Activated T-helper 17 cell treated with anti-CD3 and anti-CD28 coated beads, Interleukin-2, amount 50 U/mL, for 72 hours (primary cell): ENCODE results near the gene GFOD2. TPM values are rescaled to one million over a fixed set of nuclear protein-coding genes. Genes with fewer than 3 reads are reported as not detected.
"Not testable (repeated sequence)": the region's sequence is repeated elsewhere in the genome, so short reads cannot be mapped to it uniquely, and the experiment has no call there.

Experiments used
- ATAC-seq: fragments of 150-1000 bp; cut with Tn5 transposase; replicated peaks from 2 replicates; pipeline ENCODE4 v1.10.0; 2021; ENCODE audit warnings: mild to moderate bottlenecking, moderate library complexity
- H3K27ac Mint-ChIP-seq: one replicate; pipeline ENCODE4 v1.8.0; 2022; ENCODE audit warnings: mixed read lengths
- H3K27me3 Mint-ChIP-seq: one replicate; pipeline ENCODE4 v1.8.0; 2022; ENCODE audit warnings: mixed read lengths
- H3K36me3 Mint-ChIP-seq: one replicate; pipeline ENCODE4 v1.8.0; 2022; ENCODE audit warnings: low read depth, mild to moderate bottlenecking, mixed read lengths
- H3K4me1 Mint-ChIP-seq: one replicate; pipeline ENCODE4 v1.8.0; 2022; ENCODE audit warnings: mixed read lengths
- H3K4me3 Mint-ChIP-seq: one replicate; pipeline ENCODE4 v1.8.0; 2022; ENCODE audit warnings: mild to moderate bottlenecking, mixed read lengths
- H3K9me3 Mint-ChIP-seq: one replicate; pipeline ENCODE4 v1.8.0; 2022; ENCODE audit warnings: mixed read lengths
- total RNA-seq, 2 donors: library from RNA; stranded (reverse); gene quantifications; one replicate each; pipeline ENCODE4 v1.2.3, GENCODE V29; 2022

The GFOD2 gene
- total RNA-seq, 2 donors from 2014 or later = 13.8 to 20.9 TPM

DNA sequence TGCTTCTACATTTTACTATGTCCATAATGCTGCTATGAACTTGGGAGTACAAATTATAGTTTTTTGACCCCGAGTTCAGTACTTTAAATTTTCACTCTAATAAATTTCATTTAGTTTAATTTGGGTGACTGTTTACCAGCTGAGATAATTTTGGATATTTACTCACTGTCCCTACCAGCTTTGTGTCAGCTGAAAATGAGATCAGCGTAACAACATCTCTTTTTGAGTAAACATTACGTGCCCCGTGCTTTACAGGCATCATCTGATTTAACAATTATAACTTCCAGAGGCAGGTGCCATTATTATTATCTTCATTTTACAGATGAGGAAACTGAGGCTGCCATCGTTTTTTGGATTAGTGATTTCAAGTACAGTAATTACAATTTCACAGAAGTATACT is 15.0 kb downstream of the GFOD2 start:
- peak overlapping the region; percentile 70 for H3K4me3 Mint-ChIP-seq
- no peaks in the 10 kb centered on the region for H3K27me3 Mint-ChIP-seq
- ATAC-seq = no peak
- no peaks in the 10 kb centered on the region for H3K9me3 Mint-ChIP-seq
- peaks cover 14% of the 10 kb centered on the region for H3K4me1 Mint-ChIP-seq
- H3K36me3 Mint-ChIP-seq = no peaks in the 10 kb centered on the region
- H3K27ac Mint-ChIP-seq = peak overlapping the region; percentile 58

DNA sequence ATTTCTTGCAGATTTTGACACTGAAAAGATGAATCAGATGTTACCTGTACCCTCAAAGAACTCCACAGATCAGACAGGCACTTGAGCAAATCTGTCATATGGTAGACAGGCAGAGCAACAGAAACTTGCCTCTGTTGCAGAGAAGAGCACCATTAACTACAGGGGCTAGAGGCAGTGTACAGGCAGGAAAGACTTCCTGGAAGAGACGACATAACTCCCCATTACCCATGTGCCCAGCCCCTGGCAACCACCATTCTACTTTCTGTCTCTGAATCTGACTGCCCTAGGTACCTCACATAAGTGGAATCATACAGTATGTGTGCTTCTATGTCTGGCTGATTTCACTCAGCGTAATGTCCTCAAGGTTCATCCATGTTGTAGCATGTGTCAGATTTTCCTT is 15.5 kb downstream of the GFOD2 start:
- H3K4me1 Mint-ChIP-seq = peaks cover 14% of the 10 kb centered on the region
- H3K27ac Mint-ChIP-seq = peak overlapping the region; percentile 58
- H3K9me3 Mint-ChIP-seq = no peaks in the 10 kb centered on the region
- ATAC-seq = peak; percentile 90
- H3K4me3 Mint-ChIP-seq = peak overlapping the region; percentile 70
- no peaks in the 10 kb centered on the region for H3K27me3 Mint-ChIP-seq
- peaks cover 4% of the 10 kb centered on the region for H3K36me3 Mint-ChIP-seq

DNA sequence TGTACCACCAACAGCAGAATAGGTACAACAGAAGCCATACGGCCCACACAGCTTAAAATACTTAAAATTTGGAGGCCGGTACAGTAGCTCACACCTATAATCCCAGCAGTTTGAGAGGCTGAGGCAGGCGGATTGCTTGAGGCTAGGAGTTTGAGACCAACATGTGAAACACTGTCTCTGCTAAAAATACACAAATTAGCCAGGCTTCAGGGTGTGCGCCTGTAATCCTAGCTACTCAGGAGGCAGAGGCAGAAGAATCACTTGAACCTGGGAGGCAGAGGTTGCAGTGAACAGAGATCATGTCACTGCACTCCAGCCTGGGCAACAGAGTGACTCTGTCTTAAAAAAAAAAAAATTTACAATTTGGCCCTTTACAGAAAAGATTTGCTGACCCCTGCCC is 17.0 kb downstream of the GFOD2 start:
- Mint-ChIP-seq H3K36me3 (peaks cover 12% of the 10 kb centered on the region), H3K27ac (no peak overlapping the region), H3K27me3 (no peaks in the 10 kb centered on the region), H3K4me3 (no peak overlapping the region), H3K9me3 (no peaks in the 10 kb centered on the region), H3K4me1 (peaks cover 14% of the 10 kb centered on the region)
- no peak for ATAC-seq

GRCh38 chr16:67701420-67701819 is 17.7 kb downstream of the GFOD2 start:
- Mint-ChIP-seq H3K36me3 (peaks cover 12% of the 10 kb centered on the region), H3K27ac (no peak overlapping the region), H3K9me3 (no peaks in the 10 kb centered on the region), H3K4me1 (peaks cover 14% of the 10 kb centered on the region), H3K27me3 (no peaks in the 10 kb centered on the region), H3K4me3 (no peak overlapping the region)
- ATAC-seq = no peak

GRCh38 chr16:67699265-67699664 is 19.9 kb downstream of the GFOD2 start:
- Mint-ChIP-seq H3K27me3 (no peaks in the 10 kb centered on the region), H3K27ac (no peak overlapping the region), H3K36me3 (peaks cover 12% of the 10 kb centered on the region), H3K4me3 (no peak overlapping the region), H3K9me3 (no peaks in the 10 kb centered on the region), H3K4me1 (peaks cover 8% of the 10 kb centered on the region)
- no peak for ATAC-seq

DNA sequence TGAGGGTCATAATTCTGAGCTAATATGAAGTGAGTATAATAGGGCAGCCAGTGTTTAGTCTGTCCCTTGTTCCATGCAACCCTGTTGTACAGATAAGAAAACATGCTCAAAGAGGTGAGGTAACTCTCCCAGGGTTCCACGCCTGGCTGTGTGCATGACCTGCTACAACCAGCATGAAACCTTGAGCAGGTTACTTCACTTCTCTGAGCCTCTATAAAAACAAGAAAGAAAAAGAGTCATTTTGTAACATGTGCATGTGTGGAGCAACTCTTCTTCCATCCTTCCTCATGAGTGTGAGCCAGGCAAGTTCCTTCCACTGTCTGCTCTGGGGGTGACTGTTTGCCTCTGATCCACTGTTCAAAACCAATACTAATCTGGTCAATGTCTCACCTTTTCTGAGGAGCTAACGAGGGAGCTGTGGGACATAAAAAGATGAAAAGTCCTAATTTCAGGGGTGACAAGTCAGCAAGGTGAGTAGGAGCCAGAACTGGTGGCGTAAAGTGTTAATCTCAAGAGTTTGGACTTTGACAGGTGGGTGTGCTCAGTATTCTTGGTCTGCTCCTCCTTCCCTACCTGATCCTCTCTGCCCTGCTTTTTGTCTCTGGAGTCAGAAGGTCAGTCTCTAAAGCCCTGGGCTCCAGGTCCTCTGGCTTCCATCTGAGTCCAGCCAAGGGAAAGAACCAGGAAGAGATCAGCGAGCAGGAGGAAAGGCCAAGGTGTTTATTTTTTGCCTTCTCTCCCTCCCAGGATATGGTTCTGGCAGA is 21.5 kb downstream of the GFOD2 start:
- Mint-ChIP-seq H3K36me3 (peaks cover 12% of the 10 kb centered on the region), H3K4me3 (no peak overlapping the region), H3K9me3 (no peaks in the 10 kb centered on the region), H3K27me3 (no peaks in the 10 kb centered on the region), H3K4me1 (no peaks in the 10 kb centered on the region), H3K27ac (peak overlapping the region; percentile 14)
- no peak for ATAC-seq

DNA sequence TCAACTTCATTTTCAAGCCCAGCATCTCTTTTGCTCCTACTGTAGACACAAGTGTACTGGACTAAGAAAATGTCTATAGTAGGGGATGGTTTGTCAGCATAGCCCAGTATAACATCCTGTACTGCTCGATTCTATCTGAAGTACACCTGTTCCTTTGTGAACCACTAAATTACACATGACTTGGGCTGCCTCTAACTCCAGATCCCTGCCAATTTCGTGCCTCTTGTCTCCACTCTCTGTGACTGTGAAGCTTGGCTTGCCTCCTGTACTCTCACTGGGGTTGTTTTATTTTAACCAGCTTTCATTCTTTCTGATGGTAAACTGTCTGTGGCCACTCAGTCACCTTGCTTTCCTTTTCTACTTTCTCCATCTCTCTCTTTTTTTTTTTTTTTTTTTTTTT is 24.5 kb downstream of the GFOD2 start:
- Mint-ChIP-seq H3K9me3 (no peaks in the 10 kb centered on the region), H3K27me3 (no peaks in the 10 kb centered on the region), H3K4me3 (no peak overlapping the region), H3K36me3 (peaks cover 22% of the 10 kb centered on the region), H3K4me1 (peaks cover 6% of the 10 kb centered on the region), H3K27ac (no peak overlapping the region)
- ATAC-seq = no peak

DNA sequence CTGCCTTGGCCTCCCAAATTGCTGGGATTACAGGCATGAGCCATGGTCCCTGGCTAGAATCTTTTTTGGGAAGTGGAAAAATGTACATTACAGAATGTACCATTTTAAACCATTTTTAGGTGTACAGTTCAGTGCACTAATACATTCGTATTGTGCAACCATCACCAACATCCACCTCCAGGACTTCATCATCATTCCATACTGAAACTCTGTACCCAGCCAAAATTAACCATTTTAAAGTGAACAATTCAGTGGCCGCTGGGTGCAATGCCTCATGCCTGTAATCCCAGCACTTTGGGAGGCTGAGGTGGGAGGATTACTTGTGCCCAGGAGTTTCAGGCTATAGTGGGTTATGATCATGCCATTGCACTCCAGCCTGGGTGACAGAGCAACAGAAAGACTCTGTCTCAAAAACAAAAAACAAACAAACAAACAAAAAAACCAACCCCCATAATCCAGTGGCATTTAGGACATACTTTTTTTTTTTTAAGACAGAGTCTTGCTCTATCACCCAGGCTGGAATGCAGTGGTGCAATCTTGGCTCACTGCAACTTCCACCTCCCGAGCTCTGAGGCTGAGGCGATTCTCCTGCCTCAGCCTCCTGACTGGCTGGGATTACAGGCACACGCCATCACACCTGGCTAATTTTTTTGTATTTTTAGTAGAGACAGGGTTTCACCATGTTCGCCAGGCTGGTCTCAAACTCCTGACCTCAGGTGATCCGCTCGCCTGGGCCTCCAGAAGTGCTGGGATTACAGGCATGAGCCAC is 25.4 kb downstream of the GFOD2 start:
- H3K27ac Mint-ChIP-seq, H3K27me3 Mint-ChIP-seq, ATAC-seq, H3K9me3 Mint-ChIP-seq, H3K4me1 Mint-ChIP-seq, H3K4me3 Mint-ChIP-seq: not testable (repeated sequence)
- H3K36me3 Mint-ChIP-seq = peaks cover 19% of the 10 kb centered on the region

DNA sequence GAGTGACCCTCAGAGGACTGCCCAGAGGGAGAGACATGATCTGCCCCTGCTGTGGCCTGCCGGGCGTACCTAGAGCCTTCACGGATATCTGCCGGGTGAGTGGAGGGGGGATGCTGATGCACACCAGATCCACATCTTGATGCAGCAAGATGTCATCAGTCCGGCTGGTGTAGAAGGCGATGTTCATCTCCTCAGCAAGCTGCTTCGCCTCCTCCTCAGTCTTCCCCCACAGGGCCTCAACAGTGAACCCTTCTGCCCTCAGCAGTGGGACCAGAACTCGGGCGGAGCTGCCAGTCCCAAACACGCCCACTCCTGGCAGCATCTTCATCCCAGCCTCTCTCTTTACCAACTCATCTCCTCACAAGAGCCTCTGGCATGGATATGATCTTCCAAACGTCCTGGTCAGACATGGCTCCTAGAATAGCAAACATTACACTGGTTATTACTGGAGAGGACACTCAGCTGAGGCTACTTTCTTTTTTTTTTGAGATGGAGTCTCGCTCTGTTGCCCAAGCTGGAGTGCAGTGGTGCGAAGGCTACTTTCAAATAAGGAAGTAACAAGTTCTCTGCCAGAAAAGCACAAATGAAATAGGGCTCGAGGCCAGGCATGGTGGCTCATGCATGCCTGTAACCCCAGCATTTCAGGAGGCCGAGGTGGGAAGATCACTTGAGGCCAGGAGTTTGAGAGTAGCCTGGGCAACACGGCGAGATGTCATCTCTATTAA is 33.6 kb downstream of the GFOD2 start:
- H3K27ac Mint-ChIP-seq = peak overlapping the region; percentile 63
- no peaks in the 10 kb centered on the region for H3K9me3 Mint-ChIP-seq
- peaks cover 16% of the 10 kb centered on the region for H3K4me1 Mint-ChIP-seq
- H3K4me3 Mint-ChIP-seq = peak overlapping the region; percentile 39
- ATAC-seq = no peak
- H3K27me3 Mint-ChIP-seq = no peaks in the 10 kb centered on the region
- peaks cover 25% of the 10 kb centered on the region for H3K36me3 Mint-ChIP-seq

GRCh38 chr16:67683767-67684166 is 35.3 kb downstream of the GFOD2 start:
- Mint-ChIP-seq H3K4me1 (peaks cover 16% of the 10 kb centered on the region), H3K27me3 (no peaks in the 10 kb centered on the region), H3K36me3 (peaks cover 25% of the 10 kb centered on the region), H3K27ac (peak overlapping the region; percentile 67), H3K9me3 (no peaks in the 10 kb centered on the region), H3K4me3 (no peak overlapping the region)
- ATAC-seq = no peak

GRCh38 chr16:67679935-67680897 is 38.9 kb downstream of the GFOD2 start:
- no peak for ATAC-seq
- Mint-ChIP-seq H3K4me1 (peaks cover 6% of the 10 kb centered on the region), H3K27me3 (no peaks in the 10 kb centered on the region), H3K27ac (no peak overlapping the region), H3K4me3 (no peak overlapping the region), H3K36me3 (peaks cover 20% of the 10 kb centered on the region), H3K9me3 (no peaks in the 10 kb centered on the region)

DNA sequence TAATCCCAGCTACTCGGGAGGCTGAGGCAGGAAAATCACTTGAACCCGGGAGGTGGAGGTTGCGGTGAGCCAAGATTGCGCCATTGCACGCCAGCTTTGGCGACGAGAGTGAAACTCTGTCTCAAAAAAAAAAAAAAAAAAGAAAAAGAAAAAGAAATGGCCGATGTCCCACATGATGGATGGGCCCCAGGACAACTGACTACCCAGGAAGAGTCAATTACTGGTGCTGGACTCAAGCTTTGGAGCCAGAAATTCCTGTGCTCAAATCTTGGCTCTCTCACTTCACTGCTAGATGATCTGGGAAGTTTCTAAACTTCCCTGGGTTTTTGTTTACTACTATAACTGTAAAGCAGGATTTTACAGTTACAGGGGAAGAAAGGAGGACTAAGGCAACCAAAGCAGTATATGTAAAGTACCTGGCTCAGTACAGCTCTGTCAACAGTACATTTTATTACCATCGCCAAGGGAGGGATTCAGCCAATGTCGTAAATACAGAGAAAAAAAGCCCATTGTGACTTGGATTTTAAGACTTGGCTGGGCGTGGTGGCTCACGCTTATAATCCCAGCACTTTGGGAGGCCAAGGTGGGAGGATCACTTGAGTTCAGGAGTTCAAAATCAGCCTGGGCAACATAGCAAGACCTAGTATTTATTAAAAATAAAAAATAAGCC is 40.6 kb downstream of the GFOD2 start:
- no peak overlapping the region for H3K4me3 Mint-ChIP-seq
- peaks cover 12% of the 10 kb centered on the region for H3K36me3 Mint-ChIP-seq
- H3K9me3 Mint-ChIP-seq = no peaks in the 10 kb centered on the region
- no peaks in the 10 kb centered on the region for H3K27me3 Mint-ChIP-seq
- no peak for ATAC-seq
- peaks cover 1% of the 10 kb centered on the region for H3K4me1 Mint-ChIP-seq
- H3K27ac Mint-ChIP-seq = peak overlapping the region; percentile 17

GRCh38 chr16:67677712-67678111 is 41.4 kb downstream of the GFOD2 start:
- Mint-ChIP-seq H3K9me3 (no peaks in the 10 kb centered on the region), H3K27me3 (no peaks in the 10 kb centered on the region), H3K27ac (peak overlapping the region; percentile 17), H3K4me3 (no peak overlapping the region), H3K4me1 (no peaks in the 10 kb centered on the region), H3K36me3 (peaks cover 5% of the 10 kb centered on the region)
- ATAC-seq = no peak
